ENCODE data around the gene RASA2. TPM values are rescaled to one million over a fixed set of nuclear protein-coding genes. Genes with fewer than 3 reads are reported as not detected.
A peak's percentile ranks its signal among the peaks of the same experiment; 100 is the strongest.

The RASA2 gene
- total and polyA plus RNA-seq, 2 of the 4 experiments (the other 2 are of a cell fraction): 6.1 to 14.0 TPM

GRCh38 chr3:141537856-141538255 lies 51.0 kb downstream of the RASA2 start:
- Histone ChIP-seq H2BK120ac (ENCODE audit: low read depth, low read length) (no peak overlapping the region), H3K4me3 (ENCODE audit: insufficient read depth, low read depth, low read length) (no peak overlapping the region), H3K9me3 (ENCODE audit: control insufficient read depth, insufficient read depth, low read length) (no peaks in the 10 kb centered on the region), H2AFZ (replicated peaks; ENCODE audit: low read length, poor library complexity) (no peak overlapping the region), H3K36me3 (ENCODE audit: control insufficient read depth, insufficient read depth, low read length) (peaks cover 8% of the 10 kb centered on the region), H2BK5ac (ENCODE audit: low read depth, low read length, poor library complexity, severe bottlenecking) (peak overlapping the region; percentile 70), H3K27ac (ENCODE audit: insufficient read depth, low read length) (no peak overlapping the region), H3K14ac (replicated peaks; ENCODE audit: low read depth, low read length) (0 out of 2 replicates have a peak overlapping the region, but pooled peaks have one; percentile 37), H3K4ac (ENCODE audit: low read depth, low read length) (no peak overlapping the region), H4K20me1 (ENCODE audit: insufficient read depth, low read length) (no peaks in the 10 kb centered on the region), H2AK9ac (replicated peaks; ENCODE audit: low read depth, low read length, poor library complexity) (no peak overlapping the region), H3K4me1 (ENCODE audit: control insufficient read depth, insufficient read depth, low read length) (peaks cover 2% of the 10 kb centered on the region; the same call in 1 of the 2 replicates), H3K79me1 (ENCODE audit: low read depth in 1 of 2, low read length in 2 of 2) (peaks cover 17 to 40% of the 10 kb centered on the region in 2 experiments), H3K56ac (ENCODE audit: extremely low read depth, insufficient read depth, low read length) (no peak overlapping the region), H3K18ac (ENCODE audit: low read depth, low read length) (no peak overlapping the region), H2BK20ac (ENCODE audit: low read depth, low read length) (no peak overlapping the region), H4K5ac (ENCODE audit: low read depth, low read length) (no peak overlapping the region), H3K23ac (ENCODE audit: low read depth, low read length) (no peak overlapping the region), H2BK15ac (ENCODE audit: low read depth, low read length) (no peak overlapping the region; the same call in 2 of the 3 replicates), H3K27me3 (ENCODE audit: control insufficient read depth, insufficient read depth, low read length) (no peaks in the 10 kb centered on the region), H4K8ac (ENCODE audit: low read depth in 2 of 2, low read length in 2 of 2) (no peak overlapping the region), H3K9me1 (ENCODE audit: insufficient read depth, low read length) (no peaks in the 10 kb centered on the region; the same call in 1 of the 2 replicates), H4K91ac (ENCODE audit: insufficient read depth, low read depth, low read length) (no peak overlapping the region), H3K4me2 (ENCODE audit: low read depth, low read length) (no peak overlapping the region), H3K9ac (ENCODE audit: low read depth, low read length) (no peak overlapping the region), H2AK5ac (ENCODE audit: low read depth, low read length) (no peak overlapping the region)
- ATAC-seq (ENCODE audit: low read depth) (0 out of 2 replicates have a peak, but pooled peaks have one; percentile 27), DNase-seq (no peak)
- dilution Hi-C loops (cut with HindIII; ENCODE audit: low sequenced_read_pairs, unreplicated experiment) (no loop called here), intact Hi-C loops (cut with micrococcal nuclease) (no loop called here), in situ Hi-C loops (cut with MboI; ENCODE audit: low sequenced_read_pairs) (no loop called here)
- POLR2A ChIA-PET (ENCODE audit: unreplicated experiment): no interaction called here
- TF ChIP-seq MXI1 (IDR thresholded peaks at IDR 0.05; ENCODE audit: borderline replicate concordance, low read depth, low read length): no peak
- CTCF ChIA-PET: no interaction called here
- no TSS peak for BruUV-seq (replicated peaks)
